ENCODE data around the gene PCDHGB5. TPM values are rescaled to one million over a fixed set of nuclear protein-coding genes. Genes with fewer than 3 reads are reported as not detected.

Gene PCDHGB5
- total RNA-seq, 2 donors from 2014 or later: 0.09 to 0.24 TPM

GRCh38 chr5:141437221-141437620 lies 39.5 kb downstream of the PCDHGB5 start:
- Mint-ChIP-seq H3K4me1 (no peaks in the 10 kb centered on the region), H3K27me3 (peaks cover 35% of the 10 kb centered on the region), H3K36me3 (ENCODE audit: low read depth) (peaks cover 7% of the 10 kb centered on the region), H3K27ac (no peak overlapping the region), H3K4me3 (no peak overlapping the region), H3K9me3 (peaks cover 9% of the 10 kb centered on the region)
- ATAC-seq (replicated peaks): no peak

- no peak for ATAC-seq (replicated peaks)
- Mint-ChIP-seq H3K4me3 (no peak overlapping the region), H3K27ac (no peak overlapping the region), H3K9me3 (peaks cover 3% of the 10 kb centered on the region), H3K4me1 (no peaks in the 10 kb centered on the region), H3K36me3 (ENCODE audit: low read depth) (no peaks in the 10 kb centered on the region), H3K27me3 (peaks cover 26% of the 10 kb centered on the region)
These were observed 41.8 kb downstream of the PCDHGB5 start for GRCh38 chr5:141439411-141440141.

GRCh38 chr5:141440341-141440740 lies 42.6 kb downstream of the PCDHGB5 start:
- H3K4me3 Mint-ChIP-seq: no peak overlapping the region
- no peak for ATAC-seq (replicated peaks)
- peaks cover 3% of the 10 kb centered on the region for H3K9me3 Mint-ChIP-seq
- no peaks in the 10 kb centered on the region for H3K4me1 Mint-ChIP-seq
- H3K27ac Mint-ChIP-seq: no peak overlapping the region
- H3K36me3 Mint-ChIP-seq (ENCODE audit: low read depth): no peaks in the 10 kb centered on the region
- peaks cover 25% of the 10 kb centered on the region for H3K27me3 Mint-ChIP-seq

- Mint-ChIP-seq H3K27ac (no peak overlapping the region), H3K36me3 (ENCODE audit: low read depth) (no peaks in the 10 kb centered on the region), H3K9me3 (peaks cover 3% of the 10 kb centered on the region), H3K27me3 (peaks cover 25% of the 10 kb centered on the region), H3K4me1 (no peaks in the 10 kb centered on the region), H3K4me3 (no peak overlapping the region)
- no peak for ATAC-seq (replicated peaks)
These were observed 43.9 kb downstream of the PCDHGB5 start for GRCh38 chr5:141441571-141442170.

Other genes starting within 250 kb of the PCDHGB5 start
- gene PCDHB6, start 247.9 kb upstream of the PCDHGB5 start, total RNA-seq: not detected
- gene PCDHB7, start 225.3 kb upstream of the PCDHGB5 start, total RNA-seq: not detected
- not detected for gene PCDHB8, start 220.2 kb upstream of the PCDHGB5 start, total RNA-seq
- gene PCDHB16, start 215.6 kb upstream of the PCDHGB5 start, total RNA-seq: not detected
- not detected for gene PCDHB9, start 210.8 kb upstream of the PCDHGB5 start, total RNA-seq
- gene PCDHB10, start 205.6 kb upstream of the PCDHGB5 start, total RNA-seq: not detected
- not detected for gene PCDHB11, start 198.3 kb upstream of the PCDHGB5 start, total RNA-seq
- gene PCDHB12, start 189.2 kb upstream of the PCDHGB5 start, total RNA-seq: not detected
- under 1 TPM in 1 of 2 donors, not detected in 1; 0.08 TPM for gene PCDHB13, start 184.0 kb upstream of the PCDHGB5 start, total RNA-seq
- not detected for gene PCDHB14, start 174.6 kb upstream of the PCDHGB5 start, total RNA-seq
- gene PCDHB15, start 152.6 kb upstream of the PCDHGB5 start, total RNA-seq: not detected
- gene SLC25A2, start 93.9 kb upstream of the PCDHGB5 start, total RNA-seq: under 1 TPM in 1 of 2 donors, not detected in 1; 0.42 TPM
- gene TAF7, start 77.2 kb upstream of the PCDHGB5 start, total RNA-seq: 10 to 100 TPM; 45.3 to 50.4 TPM
- gene PCDHGA1, start 67.4 kb upstream of the PCDHGB5 start, total RNA-seq: under 1 TPM; 0.09 to 0.16 TPM
- gene PCDHGA2, start 59.2 kb upstream of the PCDHGB5 start, total RNA-seq: not detected
- under 1 TPM in 1 of 2 donors, not detected in 1; 0.09 TPM for gene PCDHGA3, start 54.1 kb upstream of the PCDHGB5 start, total RNA-seq
- gene PCDHGB1, start 47.8 kb upstream of the PCDHGB5 start, total RNA-seq: not detected
- under 1 TPM in 1 of 2 donors, not detected in 1; 0.32 TPM for gene PCDHGA4, start 42.9 kb upstream of the PCDHGB5 start, total RNA-seq
- gene PCDHGB2, start 38.0 kb upstream of the PCDHGB5 start, total RNA-seq: under 1 TPM; 0.17 to 0.34 TPM
- under 1 TPM in 1 of 2 donors, not detected in 1; 0.11 TPM for gene PCDHGA5, start 33.8 kb upstream of the PCDHGB5 start, total RNA-seq
- under 1 TPM in 1 of 2 donors, not detected in 1; 0.21 TPM for gene PCDHGB3, start 27.7 kb upstream of the PCDHGB5 start, total RNA-seq
- under 1 TPM; 0.06 to 0.40 TPM for gene PCDHGA6, start 24.1 kb upstream of the PCDHGB5 start, total RNA-seq
- gene PCDHGA7, start 15.2 kb upstream of the PCDHGB5 start, total RNA-seq: under 1 TPM in 1 of 2 donors, not detected in 1; 0.06 TPM
- under 1 TPM; 0.06 to 0.08 TPM for gene PCDHGB4, start 10.2 kb upstream of the PCDHGB5 start, total RNA-seq
- not detected for gene PCDHGA8, start 5.3 kb upstream of the PCDHGB5 start, total RNA-seq
- not detected for gene PCDHGA9, start 4.8 kb downstream of the PCDHGB5 start, total RNA-seq
- gene PCDHGB6, start 10.1 kb downstream of the PCDHGB5 start, total RNA-seq: under 1 TPM in 1 of 2 donors, not detected in 1; 0.08 TPM
- under 1 TPM; 0.06 to 0.08 TPM for gene PCDHGA10, start 15.0 kb downstream of the PCDHGB5 start, total RNA-seq
- gene PCDHGB7, start 19.7 kb downstream of the PCDHGB5 start, total RNA-seq: under 1 TPM in 1 of 2 donors, not detected in 1; 0.11 TPM
- under 1 TPM in 1 of 2 donors, not detected in 1; 0.09 TPM for gene PCDHGA11, start 23.1 kb downstream of the PCDHGB5 start, total RNA-seq
- gene PCDHGA12, start 32.6 kb downstream of the PCDHGB5 start, total RNA-seq: not detected
- under 1 TPM in 1 of 2 donors, not detected in 1; 0.56 TPM for gene PCDHGC3, start 78.0 kb downstream of the PCDHGB5 start, total RNA-seq
- not detected for gene PCDHGC4, start 87.1 kb downstream of the PCDHGB5 start, total RNA-seq
- not detected for gene PCDHGC5, start 91.1 kb downstream of the PCDHGB5 start, total RNA-seq
- gene DIAPH1, start 221.1 kb downstream of the PCDHGB5 start, total RNA-seq: 100 to 1,000 TPM; 186 to 268 TPM
- 100 to 1,000 TPM; 123 to 174 TPM for gene HDAC3, start 238.9 kb downstream of the PCDHGB5 start, total RNA-seq
- 10 to 100 TPM; 16.5 to 29.9 TPM for gene RELL2, start 239.1 kb downstream of the PCDHGB5 start, total RNA-seq